ENCODE measurements around the gene FIBCD1.

The FIBCD1 gene

DNA sequence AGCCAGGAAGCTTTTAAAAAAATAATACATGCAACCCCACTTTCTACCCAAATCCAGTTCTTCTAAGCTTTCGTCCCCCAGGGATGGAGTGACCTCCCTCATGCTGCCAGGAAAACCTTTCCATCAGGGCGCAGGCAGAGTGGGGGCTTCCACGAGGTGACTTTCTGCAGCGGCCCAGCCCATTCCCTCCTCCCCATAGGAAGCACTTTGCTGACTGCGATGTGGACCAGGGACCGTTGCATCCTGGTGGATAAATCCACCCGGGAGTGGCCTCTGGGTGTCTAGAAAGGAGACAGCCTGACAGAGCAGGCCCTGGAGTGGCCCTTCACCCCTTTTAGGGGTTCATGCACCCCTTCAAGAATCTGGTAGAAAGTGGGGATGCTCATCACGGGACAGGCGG is 44.0 kb downstream of the FIBCD1 start:
- H3K27ac ChIP-seq = peak overlapping the region; percentile 70; the same call in 1 of the 2 replicates

DNA sequence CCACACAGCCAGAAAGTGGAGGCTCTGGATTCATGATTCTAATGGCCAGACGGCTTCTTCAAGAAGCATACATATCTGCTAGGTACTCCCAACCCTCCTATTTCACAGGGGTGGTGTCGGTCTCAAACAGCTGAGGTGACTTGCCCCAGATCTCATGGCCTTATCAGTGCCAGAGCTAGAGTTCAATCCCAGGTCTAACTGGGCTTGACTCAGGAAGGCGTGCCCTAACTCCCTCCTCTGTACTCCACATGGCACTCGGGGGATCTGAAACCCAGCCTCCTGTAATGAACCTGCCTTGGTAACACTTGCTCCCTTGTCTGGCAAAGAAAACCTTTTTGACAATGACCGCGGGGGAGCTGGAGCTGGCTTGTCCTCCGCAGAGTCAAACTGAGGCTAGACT is 44.5 kb downstream of the FIBCD1 start:
- TF ChIP-seq ZFX (IDR thresholded peaks at IDR 0.05) = no peak
- TF ChIP-seq, protein P1, sequence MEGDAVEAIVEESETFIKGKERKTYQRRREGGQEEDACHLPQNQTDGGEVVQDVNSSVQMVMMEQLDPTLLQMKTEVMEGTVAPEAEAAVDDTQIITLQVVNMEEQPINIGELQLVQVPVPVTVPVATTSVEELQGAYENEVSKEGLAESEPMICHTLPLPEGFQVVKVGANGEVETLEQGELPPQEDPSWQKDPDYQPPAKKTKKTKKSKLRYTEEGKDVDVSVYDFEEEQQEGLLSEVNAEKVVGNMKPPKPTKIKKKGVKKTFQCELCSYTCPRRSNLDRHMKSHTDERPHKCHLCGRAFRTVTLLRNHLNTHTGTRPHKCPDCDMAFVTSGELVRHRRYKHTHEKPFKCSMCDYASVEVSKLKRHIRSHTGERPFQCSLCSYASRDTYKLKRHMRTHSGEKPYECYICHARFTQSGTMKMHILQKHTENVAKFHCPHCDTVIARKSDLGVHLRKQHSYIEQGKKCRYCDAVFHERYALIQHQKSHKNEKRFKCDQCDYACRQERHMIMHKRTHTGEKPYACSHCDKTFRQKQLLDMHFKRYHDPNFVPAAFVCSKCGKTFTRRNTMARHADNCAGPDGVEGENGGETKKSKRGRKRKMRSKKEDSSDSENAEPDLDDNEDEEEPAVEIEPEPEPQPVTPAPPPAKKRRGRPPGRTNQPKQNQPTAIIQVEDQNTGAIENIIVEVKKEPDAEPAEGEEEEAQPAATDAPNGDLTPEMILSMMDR (conservative IDR thresholded peaks at IDR 0.05) = no peak
- peak overlapping the region; percentile 70 for H3K27ac ChIP-seq

More for the DNA sequence above, 44.0 kb downstream of the FIBCD1 start:
- TF ChIP-seq ZFX (IDR thresholded peaks at IDR 0.05) = no peak
- TF ChIP-seq, protein P1 (conservative IDR thresholded peaks at IDR 0.05) = no peak

DNA sequence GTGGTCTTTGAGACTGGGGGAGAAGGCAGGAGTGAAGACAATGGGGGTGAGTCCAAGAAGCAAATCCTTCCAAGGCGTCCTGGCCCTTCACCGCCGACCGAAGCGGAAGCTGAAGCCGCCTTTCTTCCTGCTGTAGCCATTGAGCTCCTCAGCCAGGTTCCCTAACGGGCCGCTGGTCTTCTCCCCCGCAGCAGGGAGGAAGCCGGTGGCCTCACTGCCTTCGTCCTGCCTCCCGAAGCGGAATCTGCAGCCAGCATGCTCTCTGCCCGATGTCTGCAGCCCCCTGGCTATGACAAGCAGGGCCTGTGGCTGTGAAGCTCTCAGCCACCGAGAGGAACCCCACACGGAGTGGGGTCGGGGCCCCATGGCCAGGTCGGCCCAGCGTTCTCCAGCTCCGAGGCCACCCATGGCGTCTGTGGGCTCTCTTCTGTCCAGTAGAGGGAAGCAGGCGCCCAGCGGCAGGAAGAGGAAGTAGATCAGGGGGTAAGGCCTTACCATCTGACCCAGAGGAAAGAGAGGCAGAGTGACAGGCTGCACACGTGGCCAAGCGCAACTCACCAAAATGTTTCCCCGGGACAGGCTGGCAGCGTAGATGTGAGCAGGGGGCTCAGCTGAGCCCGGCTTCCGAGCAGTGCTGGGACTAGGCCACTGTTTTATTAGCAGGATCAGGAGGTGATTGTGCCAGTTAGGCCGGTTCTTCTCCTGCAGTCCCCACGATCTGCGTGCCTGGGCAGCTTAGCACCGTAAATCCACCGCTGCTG is 45.5 kb downstream of the FIBCD1 start:
- TF ChIP-seq ZFX (IDR thresholded peaks at IDR 0.05) = peak; percentile 61; the same call in 1 of the 2 replicates
- TF ChIP-seq, protein P1 (conservative IDR thresholded peaks at IDR 0.05) = no peak; the same call in 1 of the 2 replicates
- H3K27ac ChIP-seq = peak overlapping the region; percentile 70

DNA sequence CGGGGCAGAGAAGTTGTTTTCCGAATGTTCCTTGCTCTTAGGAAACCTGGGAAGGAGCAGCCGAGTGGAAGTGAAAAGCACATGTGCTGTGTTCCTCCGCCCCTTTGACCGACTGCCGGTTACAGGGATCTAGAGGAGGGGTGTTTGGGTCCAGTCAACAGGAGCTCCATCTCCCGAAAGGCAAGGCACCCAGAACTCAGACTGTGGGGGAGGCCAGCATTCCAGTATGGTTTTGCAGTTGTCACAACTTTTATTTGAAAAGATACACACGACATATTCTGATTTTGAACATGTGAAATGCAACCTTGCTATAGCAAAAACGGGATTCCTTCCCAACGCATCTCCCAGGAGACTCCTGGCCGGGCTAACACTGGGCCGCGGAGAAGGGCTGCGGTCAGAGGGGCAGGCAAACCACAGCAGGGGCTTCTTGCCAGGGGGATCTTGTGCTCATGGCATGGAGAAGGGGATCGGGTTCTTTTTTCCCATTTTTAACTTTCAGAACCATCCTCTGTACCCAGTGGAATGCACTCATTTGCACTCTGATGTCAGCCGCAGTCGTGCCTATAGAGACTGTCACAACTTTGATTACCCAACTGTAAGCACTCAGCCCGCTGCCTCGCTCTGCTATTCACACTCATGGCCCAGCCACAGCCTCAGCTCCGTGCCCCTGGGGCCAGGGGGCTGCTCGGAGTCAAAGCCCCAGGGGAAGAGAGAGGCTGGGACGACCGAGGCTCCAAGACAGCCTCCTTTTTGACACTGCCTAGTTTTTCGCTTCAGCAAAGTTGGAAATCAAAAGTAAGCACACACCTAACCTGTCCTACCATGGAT is 46.4 kb downstream of the FIBCD1 start:
- H3K27ac ChIP-seq = peak overlapping the region; percentile 70
- TF ChIP-seq ZFX (IDR thresholded peaks at IDR 0.05) = no peak
- TF ChIP-seq, protein P1 (conservative IDR thresholded peaks at IDR 0.05) = no peak

DNA sequence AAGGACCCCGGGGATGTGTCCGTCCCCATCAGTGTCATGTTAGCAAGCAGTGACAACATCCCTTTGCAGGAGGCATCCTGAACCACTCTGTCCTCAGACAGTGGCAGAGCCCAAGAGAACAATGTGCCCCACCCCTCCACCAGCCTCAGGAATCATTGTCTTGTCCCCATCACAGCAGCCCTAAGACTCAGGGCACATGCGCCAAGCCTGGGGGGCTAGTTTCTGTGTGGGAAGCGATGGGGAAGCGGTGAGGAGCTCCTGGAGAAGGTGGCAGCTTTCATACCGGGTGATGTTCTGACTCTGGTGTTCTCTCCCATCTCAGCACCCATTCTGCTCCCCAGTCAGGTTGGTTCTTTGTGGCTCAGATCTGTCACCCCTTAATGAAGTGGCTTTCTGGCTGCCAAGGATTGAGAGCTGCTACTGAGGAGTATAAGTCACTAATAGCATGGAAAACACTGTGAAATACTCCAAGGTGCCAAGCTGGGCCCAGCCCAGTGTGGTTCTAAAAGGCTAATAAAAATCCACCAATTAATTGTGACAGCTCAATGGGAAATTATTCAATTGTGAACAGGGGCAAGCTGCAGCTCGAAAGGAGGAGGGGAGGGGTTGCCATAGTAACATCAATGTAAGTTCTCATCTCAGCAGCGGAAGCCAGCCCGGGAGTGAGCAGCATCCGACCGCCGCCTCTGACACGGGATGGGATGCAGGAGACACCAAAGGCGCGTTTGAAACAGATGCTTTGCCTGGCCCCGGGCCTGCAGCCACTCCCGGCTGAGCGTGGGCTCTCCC is 47.2 kb downstream of the FIBCD1 start:
- TF ChIP-seq ZFX (IDR thresholded peaks at IDR 0.05) = no peak
- TF ChIP-seq, protein P1 (conservative IDR thresholded peaks at IDR 0.05) = no peak
- no peak overlapping the region for H3K27ac ChIP-seq

DNA sequence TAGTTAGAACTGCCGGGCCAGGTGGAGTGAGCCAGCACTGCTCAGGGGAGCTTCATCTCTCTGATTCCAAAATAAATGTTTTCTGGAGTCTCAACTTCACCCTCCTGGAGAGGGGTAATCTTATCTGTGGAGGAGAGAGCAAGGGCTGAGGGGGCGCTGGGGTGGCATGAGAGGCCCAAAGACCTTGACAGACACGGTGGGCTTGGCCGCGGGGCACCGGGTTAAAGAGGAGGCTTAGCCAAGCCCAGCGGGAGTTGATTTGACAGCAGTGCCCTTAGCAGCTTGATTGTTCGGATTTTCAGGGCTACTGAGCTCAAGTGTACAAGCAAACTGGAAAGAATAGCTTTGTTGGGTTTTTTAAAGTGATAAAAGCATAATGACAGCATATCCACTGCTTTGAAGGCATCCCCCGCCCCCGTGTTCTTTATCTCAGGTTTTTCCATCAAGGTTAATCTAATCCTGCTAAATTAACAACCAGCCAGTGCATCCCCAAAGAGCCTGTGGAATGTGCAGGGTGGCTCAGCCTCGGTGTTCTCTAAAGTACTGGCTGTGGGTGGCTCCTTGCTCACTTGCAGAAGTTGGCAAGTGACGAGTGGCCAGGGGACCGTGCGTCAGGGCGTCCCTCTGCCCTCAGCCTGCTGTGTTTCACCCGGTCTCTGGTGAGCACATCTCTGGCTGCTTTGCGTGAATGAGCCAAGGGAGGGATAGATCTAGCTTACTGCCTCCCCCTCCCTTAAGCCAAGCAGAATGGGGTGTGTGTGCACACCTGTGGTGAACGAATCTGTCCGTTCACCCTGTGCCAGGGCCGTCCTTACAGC is 48.0 kb downstream of the FIBCD1 start:
- H3K27ac ChIP-seq = no peak overlapping the region
- TF ChIP-seq, protein P1 (conservative IDR thresholded peaks at IDR 0.05) = no peak
- no peak for TF ChIP-seq ZFX (IDR thresholded peaks at IDR 0.05)

Data from C4-2B (cell line).